IMR-90 (cell line): ENCODE results near the gene MYBPH. TPM values are rescaled to one million over a fixed set of nuclear protein-coding genes. Genes with fewer than 3 reads are reported as not detected.

Experiments
- ATAC-seq: fragments of 200-7000 bp; cut with Tn5 transposase; 2 replicates; pipeline ENCODE4 v1.9.1; 2020; ENCODE audit warnings: low read depth, mild to moderate bottlenecking, moderate library complexity
- BruUV-seq: library from RNA; stranded (reverse); fragments of 400-500 nt; replicated peaks from 2 replicates; lab custom pipeline; 2021; lab: Mats Ljungman, UMichigan
- CTCF ChIA-PET: fragments of 300-600 bp; formaldehyde crosslinking; extraction: SDS; loops from one replicate; lab custom pipeline; 2021; ENCODE audit warnings: antibody characterized with exemption; lab: Yijun Ruan, JAX
- POLR2A ChIA-PET: fragments of 300-600 bp; sonication (Branson Sonifier 250); formaldehyde crosslinking; loops from one replicate; lab custom pipeline; 2022; ENCODE audit warnings: antibody characterized with exemption; ENCODE audit not compliant: unreplicated experiment; lab: Charles Lee
- DNase-seq: peaks from one replicate; pipeline ENCODE4 v3.0.0; 2013
- H2AFZ ChIP-seq: replicated peaks from 2 replicates; pipeline ENCODE3; 2013; ENCODE audit warnings: low read length, mild to moderate bottlenecking; ENCODE audit not compliant: poor library complexity
- H2AK5ac ChIP-seq: 2 replicates; pipeline ENCODE4 v1.6.1; 2013; ENCODE audit warnings: low read depth, low read length, inconsistent platforms
- H2AK9ac ChIP-seq: replicated peaks from 2 replicates; pipeline ENCODE3; 2013; ENCODE audit warnings: mild to moderate bottlenecking, low read depth, low read length, moderate library complexity; ENCODE audit not compliant: poor library complexity
- H2BK120ac ChIP-seq: 2 replicates; pipeline ENCODE4 v1.6.1; 2013; ENCODE audit warnings: low read depth, low read length, inconsistent platforms
- H2BK15ac ChIP-seq: 3 replicates; pipeline ENCODE4 v1.6.1; 2013; ENCODE audit warnings: low read depth, low read length, inconsistent platforms
- H2BK20ac ChIP-seq: 2 replicates; pipeline ENCODE4 v1.6.1; 2013; ENCODE audit warnings: low read depth, mild to moderate bottlenecking, inconsistent platforms, low read length, moderate library complexity
- H2BK5ac ChIP-seq: 2 replicates; pipeline ENCODE4 v1.6.1; 2013; ENCODE audit warnings: mild to moderate bottlenecking, low read depth, low read length, inconsistent platforms; ENCODE audit not compliant: poor library complexity, severe bottlenecking
- H3K14ac ChIP-seq: replicated peaks from 2 replicates; pipeline ENCODE4 v1.6.1; 2013; ENCODE audit warnings: low read depth, low read length, inconsistent platforms
- H3K18ac ChIP-seq: 2 replicates; pipeline ENCODE4 v1.6.1; 2013; ENCODE audit warnings: low read depth, low read length, control low read depth
- H3K23ac ChIP-seq: 2 replicates; pipeline ENCODE4 v1.6.1; 2013; ENCODE audit warnings: low read depth, low read length, inconsistent platforms
- H3K27ac ChIP-seq: 2 replicates; pipeline ENCODE4 v1.5.1; 2013; ENCODE audit warnings: mild to moderate bottlenecking, control low read depth, low read length; ENCODE audit not compliant: insufficient read depth
- H3K27me3 ChIP-seq: 2 replicates; pipeline ENCODE4 v1.6.1; 2013; ENCODE audit warnings: low read length; ENCODE audit not compliant: control insufficient read depth, insufficient read depth
- H3K36me3 ChIP-seq: 2 replicates; pipeline ENCODE4 v1.6.1; 2013; ENCODE audit warnings: low read length, mixed read lengths; ENCODE audit not compliant: control insufficient read depth, insufficient read depth
- H3K4ac ChIP-seq: 2 replicates; pipeline ENCODE4 v1.6.1; 2013; ENCODE audit warnings: low read depth, low read length, inconsistent platforms
- H3K4me1 ChIP-seq: 2 replicates; pipeline ENCODE4 v1.6.1; 2013; ENCODE audit warnings: low read length, mixed read lengths; ENCODE audit not compliant: control insufficient read depth, insufficient read depth
- H3K4me2 ChIP-seq: 2 replicates; pipeline ENCODE4 v1.6.1; 2013; ENCODE audit warnings: low read depth, mild to moderate bottlenecking, control low read depth, low read length, moderate library complexity
- H3K4me3 ChIP-seq: 2 replicates; pipeline ENCODE4 v1.5.1; 2013; ENCODE audit warnings: low read depth, mild to moderate bottlenecking, control low read depth, low read length, moderate library complexity; ENCODE audit not compliant: insufficient read depth
- H3K56ac ChIP-seq: 2 replicates; pipeline ENCODE4 v1.6.1; 2013; ENCODE audit warnings: low read length, inconsistent platforms; ENCODE audit not compliant: insufficient read depth; ENCODE audit errors: extremely low read depth
- H3K79me1 ChIP-seq, 2 experiments: 2 replicates each; pipeline ENCODE4 v1.6.1; 2013; ENCODE audit warnings: low read length in 2 of 2, inconsistent platforms in 1 of 2, low read depth in 1 of 2
- H3K9ac ChIP-seq: 2 replicates; pipeline ENCODE4 v1.6.1; 2013; ENCODE audit warnings: low read depth, low read length, control low read depth
- H3K9me1 ChIP-seq: 2 replicates; pipeline ENCODE4 v1.6.1; 2013; ENCODE audit warnings: low read length, inconsistent platforms; ENCODE audit not compliant: insufficient read depth
- H3K9me3 ChIP-seq: 2 replicates; pipeline ENCODE4 v1.6.1; 2013; ENCODE audit warnings: low read length; ENCODE audit not compliant: control insufficient read depth, insufficient read depth
- H4K20me1 ChIP-seq: 2 replicates; pipeline ENCODE4 v1.6.1; 2013; ENCODE audit warnings: low read length, inconsistent platforms; ENCODE audit not compliant: insufficient read depth
- H4K5ac ChIP-seq: 2 replicates; pipeline ENCODE4 v1.6.1; 2013; ENCODE audit warnings: mild to moderate bottlenecking, low read depth, low read length, control low read depth
- H4K8ac ChIP-seq, 2 experiments: 2 replicates each; pipeline ENCODE4 v1.6.1; 2013; ENCODE audit warnings: low read depth in 2 of 2, low read length in 2 of 2, control low read depth in 1 of 2, inconsistent platforms in 1 of 2
- H4K91ac ChIP-seq: 2 replicates; pipeline ENCODE4 v1.6.1; 2013; ENCODE audit warnings: low read depth, low read length, inconsistent platforms; ENCODE audit not compliant: insufficient read depth
- BHLHE40 ChIP-seq: fragments of 150-350 bp; IDR thresholded peaks from 2 replicates; pipeline ENCODE4 v1.6.1; 2016; ENCODE audit warnings: mild to moderate bottlenecking, low read depth, low read length
- CEBPB ChIP-seq: IDR thresholded peaks from 2 replicates; pipeline ENCODE4 v1.6.1; 2012; ENCODE audit warnings: low read depth, low read length, improper control_type of control experiment
- CHD1 ChIP-seq: IDR thresholded peaks from 2 replicates; pipeline ENCODE4 v1.6.1; 2012; ENCODE audit warnings: low read depth, low read length, improper control_type of control experiment
- CTCF ChIP-seq: conservative IDR thresholded peaks from 2 replicates; pipeline ENCODE4 v1.5.1; 2012; ENCODE audit warnings: mild to moderate bottlenecking, low read depth, low read length, improper control_type of control experiment
- ELK1 ChIP-seq: fragments of 150-350 bp; IDR thresholded peaks from 2 replicates; pipeline ENCODE4 v1.6.1; 2016; ENCODE audit warnings: low read depth, mild to moderate bottlenecking, low read length, moderate library complexity, borderline replicate concordance
- MAFK ChIP-seq: IDR thresholded peaks from 2 replicates; pipeline ENCODE4 v1.6.1; 2012; ENCODE audit warnings: low read depth, low read length, improper control_type of control experiment
- MAZ ChIP-seq: IDR thresholded peaks from 2 replicates; pipeline ENCODE4 v1.6.1; 2012; ENCODE audit warnings: low read depth, mild to moderate bottlenecking, low read length, improper control_type of control experiment, moderate library complexity, borderline replicate concordance
- MXI1 ChIP-seq: IDR thresholded peaks from 2 replicates; pipeline ENCODE4 v1.6.1; 2012; ENCODE audit warnings: low read depth, mild to moderate bottlenecking, low read length, moderate library complexity, borderline replicate concordance
- NFE2L2 ChIP-seq: fragments of 150-350 bp; IDR thresholded peaks from 2 replicates; pipeline ENCODE4 v1.6.1; 2016; ENCODE audit warnings: low read depth, mild to moderate bottlenecking, low read length
- POLR2A ChIP-seq: IDR thresholded peaks from 2 replicates; pipeline ENCODE4 v1.6.1; 2012; ENCODE audit warnings: mild to moderate bottlenecking, low read depth, low read length
- RAD21 ChIP-seq: IDR thresholded peaks from 2 replicates; pipeline ENCODE4 v1.6.1; 2012; ENCODE audit warnings: low read length, improper control_type of control experiment
- RCOR1 ChIP-seq: IDR thresholded peaks from 2 replicates; pipeline ENCODE4 v1.6.1; 2012; ENCODE audit warnings: mild to moderate bottlenecking, low read length, improper control_type of control experiment; ENCODE audit not compliant: insufficient replicate concordance
- RFX5 ChIP-seq: IDR thresholded peaks from 2 replicates; pipeline ENCODE4 v1.8.0; 2012; ENCODE audit warnings: low read depth, mild to moderate bottlenecking, low read length, moderate library complexity
- SMC3 ChIP-seq: fragments of 150-350 bp; IDR thresholded peaks from 2 replicates; pipeline ENCODE4 v1.6.1; 2016; ENCODE audit warnings: low read depth, mild to moderate bottlenecking, antibody characterized with exemption, low read length, moderate library complexity
- USF2 ChIP-seq: fragments of 150-350 bp; IDR thresholded peaks from 2 replicates; pipeline ENCODE4 v1.6.1; 2017; ENCODE audit warnings: mild to moderate bottlenecking, antibody characterized with exemption, low read length, low read depth
- WGBS, 2 experiments: methylation state at CpG; one replicate each; pipeline versions ENCODE4 v1.1.5 to v1.1.7; 2013; ENCODE audit warnings: missing lambda C conversion rate in 2 of 2; ENCODE audit not compliant: insufficient read length in 1 of 2; ENCODE audit errors: extremely low coverage in 2 of 2; 5-methylcytosine and 5-hydroxymethylcytosine counted together
- dilution Hi-C: fragments of 300-500 bp; cut with HindIII; formaldehyde crosslinking; loops from one replicate; pipeline ENCODE4 v1.14.3; 2018; ENCODE audit warnings: low sequenced_read_pairs; ENCODE audit not compliant: unreplicated experiment
- in situ Hi-C: fragments of 300-500 bp; cut with MboI; formaldehyde crosslinking; loops from 3 replicates; pipeline ENCODE4 v1.14.3; 2019; ENCODE audit warnings: low sequenced_read_pairs, inconsistent platforms, mixed read lengths
- intact Hi-C: fragments of 100-400 bp; cut with micrococcal nuclease; formaldehyde crosslinking; loops from 2 replicates; pipeline ENCODE4 v1.10.0; 2022
- polyA plus RNA-seq, 3 experiments: library from polyadenylated mRNA; depleted of rRNA; stranded (reverse); fragments of >200 nt; gene quantifications; 2 replicates each; pipeline ENCODE4 v1.2.3, GENCODE V29; 2012; ENCODE audit warnings: low replicate concordance in 1 of 3
- total RNA-seq: library from RNA; depleted of rRNA; stranded (reverse); fragments of >200 nt; gene quantifications from 2 replicates; pipeline ENCODE4 v1.2.3, GENCODE V29; 2012

Gene MYBPH
- total and polyA plus RNA-seq, 2 of the 4 experiments (the other 2 are of a cell fraction), result not detected

- Histone ChIP-seq H3K27ac (no peak overlapping the region), H4K91ac (no peak overlapping the region), H2AFZ (no peak overlapping the region), H3K4me3 (no peak overlapping the region), H4K8ac (no peak overlapping the region), H2AK9ac (no peak overlapping the region), H3K79me1 (no peaks in the 10 kb centered on the region), H3K9me3 (no peaks in the 10 kb centered on the region), H2BK120ac (no peak overlapping the region), H3K14ac (no peak overlapping the region), H3K9ac (no peak overlapping the region), H2AK5ac (no peak overlapping the region), H2BK5ac (no peak overlapping the region), H3K18ac (no peak overlapping the region), H3K4ac (no peak overlapping the region), H4K5ac (no peak overlapping the region), H3K23ac (no peak overlapping the region), H3K56ac (no peak overlapping the region), H2BK15ac (no peak overlapping the region), H3K4me1 (no peaks in the 10 kb centered on the region), H3K36me3 (no peaks in the 10 kb centered on the region), H2BK20ac (no peak overlapping the region), H3K4me2 (no peak overlapping the region), H3K9me1 (no peaks in the 10 kb centered on the region), H3K27me3 (peaks cover 6% of the 10 kb centered on the region), H4K20me1 (no peaks in the 10 kb centered on the region)
- 100% methylated on average over 1 of the region's 9 CpGs; no CpG with 5 or more reads in 1 of the 2 experiments for WGBS, 2 experiments
- intact Hi-C loops, result no loop called here
- ChIA-PET CTCF (interaction anchor here (1.2 kb wide), 1 partner anchor 130 kb away, joined by 6 read pairs; no protein-coding TSS in a partner anchor), POLR2A (no interaction called here)
- dilution Hi-C loops, result no loop called here
- ATAC-seq (no peak), DNase-seq (no peak)
- TF ChIP-seq ELK1 (no peak), CEBPB (no peak), MAZ (no peak), SMC3 (no peak), MAFK (no peak), USF2 (no peak), BHLHE40 (no peak), CTCF (no peak), NFE2L2 (no peak), RCOR1 (no peak), POLR2A (no peak), MXI1 (no peak), CHD1 (no peak), RAD21 (no peak), RFX5 (no peak)
- in situ Hi-C loops, result no loop called here
- BruUV-seq, result no TSS peak
Observed at GRCh38 chr1:203168991-203169390, 6.6 kb downstream of the MYBPH start.
